ENCODE measurements around the gene SPIRE2.
"Not testable (repeated sequence)": the region's sequence is repeated elsewhere in the genome, so short reads cannot be mapped to it uniquely, and the experiment has no call there.

SPIRE2 gene

GRCh38 chr16:89898201-89898967 lies 70.1 kb downstream of the SPIRE2 start:
- DNase-seq = no peak

- DNase-seq = no peak
These were observed 71.7 kb downstream of the SPIRE2 start for GRCh38 chr16:89899879-89900481.

- DNase-seq = no peak
These were observed 72.6 kb downstream of the SPIRE2 start for GRCh38 chr16:89900885-89901284.

- DNase-seq = no peak
These were observed 74.7 kb downstream of the SPIRE2 start for GRCh38 chr16:89902980-89903379.

- DNase-seq = no peak
These were observed 75.7 kb downstream of the SPIRE2 start for GRCh38 chr16:89903908-89904515.

- DNase-seq = no peak
These were observed 76.6 kb downstream of the SPIRE2 start for GRCh38 chr16:89904606-89905510.

- no peak for DNase-seq
These were observed 77.3 kb downstream of the SPIRE2 start for GRCh38 chr16:89905511-89906139.

- DNase-seq = no peak
These were observed 78.1 kb downstream of the SPIRE2 start for GRCh38 chr16:89906140-89907025.

- DNase-seq = no peak
These were observed 79.0 kb downstream of the SPIRE2 start for GRCh38 chr16:89907055-89907814.

GRCh38 chr16:89908236-89908635 lies 80.0 kb downstream of the SPIRE2 start:
- DNase-seq = no peak

- peak; percentile 70 for DNase-seq
These were observed 81.8 kb downstream of the SPIRE2 start for GRCh38 chr16:89909777-89910716.

- DNase-seq = no peak
These were observed 82.6 kb downstream of the SPIRE2 start for GRCh38 chr16:89910717-89911354.

- DNase-seq = no peak
These were observed 83.1 kb downstream of the SPIRE2 start for GRCh38 chr16:89911375-89911774.

- DNase-seq = no peak
These were observed 83.9 kb downstream of the SPIRE2 start for GRCh38 chr16:89912143-89912542.

GRCh38 chr16:89912627-89913026 lies 84.4 kb downstream of the SPIRE2 start:
- DNase-seq = no peak

GRCh38 chr16:89913408-89914387 lies 85.4 kb downstream of the SPIRE2 start:
- no peak for DNase-seq

- DNase-seq = not testable (repeated sequence)
These were observed 86.5 kb downstream of the SPIRE2 start for GRCh38 chr16:89914642-89915285.
